ENCODE data around the gene PPP1R12A.

DNA sequence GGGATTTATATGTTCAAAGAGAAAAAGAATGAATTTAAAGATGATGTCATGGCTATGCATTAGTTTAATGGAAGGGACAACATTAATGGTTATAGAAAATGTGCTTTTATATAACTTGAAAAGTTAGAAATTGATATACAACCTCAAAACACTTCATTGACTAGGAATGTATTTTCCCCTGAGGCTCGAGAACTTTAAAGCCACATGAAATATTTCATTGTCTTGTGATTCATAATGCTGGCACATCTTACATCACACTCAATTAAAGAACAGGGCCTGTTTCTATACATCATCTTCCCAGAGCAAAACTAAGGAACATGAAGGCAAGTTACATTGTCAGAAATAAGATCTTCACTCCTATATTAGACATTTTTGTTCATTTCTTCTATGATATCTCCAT lies 208.9 kb downstream of the PPP1R12A start:
- TF ChIP-seq, protein P1, sequence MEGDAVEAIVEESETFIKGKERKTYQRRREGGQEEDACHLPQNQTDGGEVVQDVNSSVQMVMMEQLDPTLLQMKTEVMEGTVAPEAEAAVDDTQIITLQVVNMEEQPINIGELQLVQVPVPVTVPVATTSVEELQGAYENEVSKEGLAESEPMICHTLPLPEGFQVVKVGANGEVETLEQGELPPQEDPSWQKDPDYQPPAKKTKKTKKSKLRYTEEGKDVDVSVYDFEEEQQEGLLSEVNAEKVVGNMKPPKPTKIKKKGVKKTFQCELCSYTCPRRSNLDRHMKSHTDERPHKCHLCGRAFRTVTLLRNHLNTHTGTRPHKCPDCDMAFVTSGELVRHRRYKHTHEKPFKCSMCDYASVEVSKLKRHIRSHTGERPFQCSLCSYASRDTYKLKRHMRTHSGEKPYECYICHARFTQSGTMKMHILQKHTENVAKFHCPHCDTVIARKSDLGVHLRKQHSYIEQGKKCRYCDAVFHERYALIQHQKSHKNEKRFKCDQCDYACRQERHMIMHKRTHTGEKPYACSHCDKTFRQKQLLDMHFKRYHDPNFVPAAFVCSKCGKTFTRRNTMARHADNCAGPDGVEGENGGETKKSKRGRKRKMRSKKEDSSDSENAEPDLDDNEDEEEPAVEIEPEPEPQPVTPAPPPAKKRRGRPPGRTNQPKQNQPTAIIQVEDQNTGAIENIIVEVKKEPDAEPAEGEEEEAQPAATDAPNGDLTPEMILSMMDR (conservative IDR thresholded peaks at IDR 0.05; ENCODE audit: low read depth, low read length): no peak
- TF ChIP-seq POLR2A (IDR thresholded peaks at IDR 0.05; ENCODE audit: low read depth, low read length) (no peak), MAFK (IDR thresholded peaks at IDR 0.05; ENCODE audit: low read depth, low read length) (no peak), MXI1 (IDR thresholded peaks at IDR 0.05; ENCODE audit: borderline replicate concordance, low read depth, low read length) (no peak), SMC3 (IDR thresholded peaks at IDR 0.05; ENCODE audit: low read depth, low read length) (no peak), FOS (IDR thresholded peaks at IDR 0.05; ENCODE audit: low read depth, low read length) (peak; percentile 52), CEBPB (IDR thresholded peaks at IDR 0.05; ENCODE audit: low read depth, low read length) (peak; percentile 47; the same call in 1 of the 2 replicates), RAD21 (IDR thresholded peaks at IDR 0.05; ENCODE audit: low read length) (no peak), BHLHE40 (IDR thresholded peaks at IDR 0.05; ENCODE audit: low read depth, low read length) (no peak)
- TF ChIP-seq, protein P2, sequence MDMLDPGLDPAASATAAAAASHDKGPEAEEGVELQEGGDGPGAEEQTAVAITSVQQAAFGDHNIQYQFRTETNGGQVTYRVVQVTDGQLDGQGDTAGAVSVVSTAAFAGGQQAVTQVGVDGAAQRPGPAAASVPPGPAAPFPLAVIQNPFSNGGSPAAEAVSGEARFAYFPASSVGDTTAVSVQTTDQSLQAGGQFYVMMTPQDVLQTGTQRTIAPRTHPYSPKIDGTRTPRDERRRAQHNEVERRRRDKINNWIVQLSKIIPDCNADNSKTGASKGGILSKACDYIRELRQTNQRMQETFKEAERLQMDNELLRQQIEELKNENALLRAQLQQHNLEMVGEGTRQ (IDR thresholded peaks at IDR 0.05; ENCODE audit: low read depth, low read length): no peak
